Measurements from ENCODE around the gene BEND6.
"Not testable (repeated sequence)": the region's sequence is repeated elsewhere in the genome, so short reads cannot be mapped to it uniquely, and the experiment has no call there.

Gene BEND6

GRCh38 chr6:57033228-57033627, 78.3 kb downstream of the BEND6 start:
- no peak for DNase-seq

- no peak for DNase-seq
Observed at GRCh38 chr6:57035549-57035948, 80.6 kb downstream of the BEND6 start.

GRCh38 chr6:57038906-57039305, 84.0 kb downstream of the BEND6 start:
- DNase-seq, result no peak

- no peak for DNase-seq
Observed at GRCh38 chr6:57040011-57040410, 85.1 kb downstream of the BEND6 start.

GRCh38 chr6:57044061-57044460, 89.2 kb downstream of the BEND6 start:
- not testable (repeated sequence) for DNase-seq

GRCh38 chr6:57044568-57044967, 89.7 kb downstream of the BEND6 start:
- no peak for DNase-seq

- peak; percentile 88 for DNase-seq
Observed at GRCh38 chr6:57046332-57047256, 91.7 kb downstream of the BEND6 start, which contains the start of gene KIAA1586. Gene KIAA1586 (plus strand): TSS chr6:57046693. CDS start chr6:57046756, 63 bp downstream.

- not testable (repeated sequence) for DNase-seq
Observed at GRCh38 chr6:57047257-57047585, 92.3 kb downstream of the BEND6 start.

- not testable (repeated sequence) for DNase-seq
Observed at GRCh38 chr6:57047859-57048258, 93.0 kb downstream of the BEND6 start.

- DNase-seq, result no peak
Observed at GRCh38 chr6:57048577-57048976, 93.7 kb downstream of the BEND6 start.

GRCh38 chr6:57063847-57064246, 108.9 kb downstream of the BEND6 start:
- no peak for DNase-seq

- no peak for DNase-seq
Observed at GRCh38 chr6:57064809-57065208, 109.9 kb downstream of the BEND6 start.

GRCh38 chr6:57068061-57068460, 113.2 kb downstream of the BEND6 start:
- DNase-seq, result no peak

- no peak for DNase-seq
Observed at GRCh38 chr6:57069228-57069627, 114.3 kb downstream of the BEND6 start.

- no peak for DNase-seq
Observed at GRCh38 chr6:57069920-57070331, 115.0 kb downstream of the BEND6 start.

GRCh38 chr6:57072108-57072507, 117.2 kb downstream of the BEND6 start:
- DNase-seq, result no peak

- DNase-seq, result no peak
Observed at GRCh38 chr6:57074383-57074782, 119.5 kb downstream of the BEND6 start.

GRCh38 chr6:57075092-57075491, 120.2 kb downstream of the BEND6 start:
- no peak for DNase-seq
